SJSA1 (cell line): ENCODE results near the gene CADM1. TPM values are rescaled to one million over a fixed set of nuclear protein-coding genes. Genes with fewer than 3 reads are reported as not detected.

Experiments used
- DNase-seq, 2 experiments: peaks; one replicate each; pipeline ENCODE4 v3.0.0-alpha.2; 2015 to 2020; ENCODE audit warnings: low spot score in 2 of 2, low read depth in 1 of 2
- H3K27ac ChIP-seq: fragments of 250-450 bp; sonication (Bioruptor Pico); 2 replicates; pipeline ENCODE4 v1.5.1; 2020; ENCODE audit warnings: mild to moderate bottlenecking, moderate library complexity
- H3K27me3 ChIP-seq: fragments of 250-450 bp; sonication (Bioruptor Pico); replicated peaks from 2 replicates; pipeline ENCODE4 v1.5.1; 2020; ENCODE audit warnings: mild to moderate bottlenecking, moderate library complexity
- H3K36me3 ChIP-seq: fragments of 250-450 bp; sonication (Bioruptor Pico); 2 replicates; pipeline ENCODE4 v1.5.1; 2020; ENCODE audit warnings: mild to moderate bottlenecking
- H3K4me1 ChIP-seq: fragments of 250-450 bp; sonication (Bioruptor Pico); replicated peaks from 2 replicates; pipeline ENCODE4 v1.6.1; 2021; ENCODE audit warnings: mild to moderate bottlenecking
- H3K4me3 ChIP-seq: fragments of 250-450 bp; sonication (Bioruptor Pico); 2 replicates; pipeline ENCODE4 v1.5.1; 2020; ENCODE audit warnings: mild to moderate bottlenecking
- H3K9me3 ChIP-seq: fragments of 250-450 bp; sonication (Bioruptor Pico); replicated peaks from 2 replicates; pipeline ENCODE4 v1.5.1; 2020; ENCODE audit warnings: mild to moderate bottlenecking
- total RNA-seq: library from RNA; depleted of rRNA; stranded (reverse); fragments of >200 nt; shearing (Covaris generic); gene quantifications from 2 replicates; pipeline ENCODE4 v1.2.3, GENCODE V29; 2014; rRNA removed

The CADM1 gene
- 3.2 and 4.1 TPM in 2 replicates for total RNA-seq

GRCh38 chr11:115504276-115505158 is at the start of gene CADM1:
Gene CADM1, minus strand, starts transcription at chr11:115504415.
- Histone ChIP-seq H3K27ac (no peak within 1 kb of the TSS), H3K27me3 (peaks cover 6% of the 10 kb centered on the region; the same call in 1 of the 2 replicates)

GRCh38 chr11:115552773-115553438 is 48.7 kb upstream of the CADM1 start:
- Histone ChIP-seq H3K36me3 (no peaks in the 10 kb centered on the region), H3K4me1 (no peaks in the 10 kb centered on the region), H3K4me3 (no peak overlapping the region), H3K27me3 (no peaks in the 10 kb centered on the region), H3K27ac (no peak overlapping the region), H3K9me3 (no peaks in the 10 kb centered on the region)
- no peak for DNase-seq

More at GRCh38 chr11:115504276-115505158, at the start of gene CADM1:
- H3K4me1 ChIP-seq, result peaks cover 11% of the 10 kb centered on the region
- H3K36me3 ChIP-seq, result no peaks in the 10 kb centered on the region
- H3K4me3 ChIP-seq, result peak within 1 kb of the TSS; percentile 39
- DNase-seq, result peak; percentile 67 to 76
- H3K9me3 ChIP-seq, result no peaks in the 10 kb centered on the region

GRCh38 chr11:115552151-115552772 is 48.0 kb upstream of the CADM1 start:
- Histone ChIP-seq H3K27ac (no peak overlapping the region), H3K36me3 (no peaks in the 10 kb centered on the region), H3K9me3 (no peaks in the 10 kb centered on the region), H3K4me3 (no peak overlapping the region), H3K27me3 (no peaks in the 10 kb centered on the region), H3K4me1 (no peaks in the 10 kb centered on the region)
- no peak for DNase-seq

- no peaks in the 10 kb centered on the region for H3K27me3 ChIP-seq
- H3K27ac ChIP-seq, result no peak overlapping the region
- no peak for DNase-seq
- H3K36me3 ChIP-seq, result no peaks in the 10 kb centered on the region
- H3K4me1 ChIP-seq, result no peaks in the 10 kb centered on the region
- H3K9me3 ChIP-seq, result no peaks in the 10 kb centered on the region
- H3K4me3 ChIP-seq, result no peak overlapping the region
Observed at GRCh38 chr11:115550291-115551059, 46.3 kb upstream of the CADM1 start.

GRCh38 chr11:115548878-115549528 is 44.8 kb upstream of the CADM1 start:
- no peak overlapping the region for H3K4me3 ChIP-seq
- no peaks in the 10 kb centered on the region for H3K4me1 ChIP-seq
- no peaks in the 10 kb centered on the region for H3K36me3 ChIP-seq
- no peak overlapping the region for H3K27ac ChIP-seq
- no peaks in the 10 kb centered on the region for H3K27me3 ChIP-seq
- no peak for DNase-seq
- no peaks in the 10 kb centered on the region for H3K9me3 ChIP-seq

DNA sequence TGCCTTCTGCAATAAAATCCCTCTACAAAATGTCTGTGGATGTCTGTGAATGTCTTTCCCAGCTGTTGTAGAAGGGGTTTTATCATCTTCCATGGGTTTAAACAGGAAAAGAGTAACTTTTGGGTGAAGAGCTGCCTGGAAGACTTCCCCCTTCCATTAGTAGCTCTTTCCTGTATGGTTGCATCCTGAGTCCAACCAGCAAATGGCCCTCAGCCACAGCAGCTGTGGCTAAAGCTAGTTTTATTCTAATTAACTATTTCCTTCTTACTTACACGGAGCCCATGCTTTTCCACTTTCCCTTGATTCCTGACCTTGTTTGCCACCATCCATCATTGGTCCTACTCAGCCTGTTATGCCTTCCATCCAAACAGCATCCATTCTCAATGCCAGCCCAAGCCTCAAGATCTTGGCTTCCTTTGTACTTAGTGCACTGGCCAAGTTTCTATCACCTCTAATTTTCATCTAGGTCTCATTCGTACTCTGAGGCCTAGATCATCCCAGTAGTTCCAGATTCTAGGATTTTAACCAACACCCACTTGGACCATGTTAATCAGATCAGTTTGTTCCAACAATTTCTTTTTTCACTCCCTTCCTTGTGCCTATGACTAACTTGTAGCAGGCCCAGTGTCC is 41.5 kb upstream of the CADM1 start:
- Histone ChIP-seq H3K36me3 (no peaks in the 10 kb centered on the region), H3K9me3 (no peaks in the 10 kb centered on the region), H3K27me3 (no peaks in the 10 kb centered on the region), H3K4me3 (no peak overlapping the region), H3K27ac (no peak overlapping the region), H3K4me1 (no peaks in the 10 kb centered on the region)
- no peak for DNase-seq

DNA sequence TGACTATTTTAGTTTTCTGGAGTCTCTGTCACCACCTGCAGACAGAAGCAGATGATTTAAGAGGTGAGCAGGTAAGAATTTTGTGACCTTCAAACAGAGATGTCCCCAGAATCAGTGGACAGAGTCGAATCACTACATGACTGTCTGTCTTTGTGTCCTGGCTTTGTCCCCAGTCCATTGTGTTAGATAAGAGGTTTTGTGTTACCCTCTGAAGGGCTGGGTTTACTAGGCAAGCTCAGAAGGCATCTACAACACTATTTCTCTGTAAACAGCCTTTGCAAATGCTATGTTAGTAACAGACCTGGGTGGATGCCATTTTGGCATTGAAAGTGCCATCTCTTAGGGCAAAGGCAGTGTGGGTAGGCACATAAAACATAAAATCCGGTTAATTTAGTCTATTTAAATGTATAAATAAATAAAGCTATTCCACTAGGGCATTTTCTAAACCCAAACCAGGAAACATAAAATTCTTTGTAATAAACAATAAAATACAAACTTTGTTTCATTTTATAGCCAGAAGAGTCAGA is 40.3 kb upstream of the CADM1 start:
- Histone ChIP-seq H3K27ac (no peak overlapping the region), H3K4me1 (no peaks in the 10 kb centered on the region), H3K36me3 (no peaks in the 10 kb centered on the region), H3K27me3 (no peaks in the 10 kb centered on the region), H3K4me3 (no peak overlapping the region), H3K9me3 (no peaks in the 10 kb centered on the region)
- DNase-seq, result no peak

DNA sequence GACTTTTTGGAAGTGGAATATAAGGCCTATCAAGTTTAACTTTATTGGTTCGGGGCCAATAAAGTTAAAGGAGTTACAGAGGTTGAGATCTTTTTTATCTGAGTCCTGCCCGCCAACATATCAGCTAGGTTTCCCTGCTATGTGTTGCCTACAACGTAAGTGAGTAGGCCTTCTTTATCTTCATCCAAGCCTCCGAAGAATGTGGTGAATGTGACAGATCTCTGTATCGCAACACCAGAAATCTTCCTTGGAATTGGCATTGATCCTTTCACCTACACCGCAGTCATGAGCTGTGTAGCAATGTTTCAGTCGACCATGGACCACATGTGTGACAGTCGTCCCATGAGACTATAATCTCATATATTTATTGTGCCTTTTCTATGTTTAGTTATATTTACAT is 37.3 kb upstream of the CADM1 start:
- Histone ChIP-seq H3K36me3 (no peaks in the 10 kb centered on the region), H3K4me1 (no peaks in the 10 kb centered on the region), H3K27me3 (no peaks in the 10 kb centered on the region), H3K4me3 (no peak overlapping the region), H3K9me3 (no peaks in the 10 kb centered on the region), H3K27ac (no peak overlapping the region)
- DNase-seq, result no peak

DNA sequence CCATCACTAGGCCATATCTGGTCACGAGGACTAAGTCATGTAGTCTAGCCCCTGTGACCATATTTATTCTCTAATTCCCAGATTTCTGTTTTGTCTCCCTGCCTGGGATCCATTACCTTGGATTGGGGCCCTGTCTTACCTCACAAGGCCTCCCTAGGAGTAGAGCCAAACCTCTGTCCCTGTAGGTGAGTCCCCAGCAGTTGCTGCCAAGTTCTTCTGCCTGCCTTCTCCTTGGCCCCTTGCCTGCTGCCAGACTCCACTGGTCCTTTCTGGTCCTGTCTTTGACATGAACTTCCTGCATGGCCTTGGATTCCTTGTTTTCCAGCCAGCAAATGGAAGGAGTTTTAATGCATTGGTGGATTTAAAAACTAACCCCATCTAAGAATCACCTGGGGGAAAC is 35.6 kb upstream of the CADM1 start:
- H3K4me3 ChIP-seq, result no peak overlapping the region
- H3K4me1 ChIP-seq, result no peaks in the 10 kb centered on the region
- H3K27me3 ChIP-seq, result no peaks in the 10 kb centered on the region
- DNase-seq, result no peak
- H3K9me3 ChIP-seq, result no peaks in the 10 kb centered on the region
- H3K27ac ChIP-seq, result no peak overlapping the region
- H3K36me3 ChIP-seq, result no peaks in the 10 kb centered on the region

- H3K9me3 ChIP-seq, result no peaks in the 10 kb centered on the region
- no peak overlapping the region for H3K4me3 ChIP-seq
- no peaks in the 10 kb centered on the region for H3K27me3 ChIP-seq
- no peak for DNase-seq
- no peak overlapping the region for H3K27ac ChIP-seq
- H3K36me3 ChIP-seq, result no peaks in the 10 kb centered on the region
- no peaks in the 10 kb centered on the region for H3K4me1 ChIP-seq
Observed at GRCh38 chr11:115535781-115536180, 31.6 kb upstream of the CADM1 start.

GRCh38 chr11:115530752-115531151 is 26.5 kb upstream of the CADM1 start:
- no peak overlapping the region for H3K4me3 ChIP-seq
- H3K27ac ChIP-seq, result no peak overlapping the region
- no peaks in the 10 kb centered on the region for H3K27me3 ChIP-seq
- DNase-seq, result no peak
- H3K36me3 ChIP-seq, result no peaks in the 10 kb centered on the region
- no peaks in the 10 kb centered on the region for H3K4me1 ChIP-seq
- no peaks in the 10 kb centered on the region for H3K9me3 ChIP-seq

GRCh38 chr11:115528225-115528624 is 24.0 kb upstream of the CADM1 start:
- Histone ChIP-seq H3K27me3 (no peaks in the 10 kb centered on the region), H3K9me3 (no peaks in the 10 kb centered on the region), H3K36me3 (no peaks in the 10 kb centered on the region), H3K4me3 (no peak overlapping the region), H3K4me1 (no peaks in the 10 kb centered on the region), H3K27ac (no peak overlapping the region)
- DNase-seq, result no peak
